ENCODE measurements around the gene B3GNT5. TPM values are rescaled to one million over a fixed set of nuclear protein-coding genes. Genes with fewer than 3 reads are reported as not detected.

Gene B3GNT5
- total RNA-seq, 1 donor from 2014 or later: 20.4 TPM

GRCh38 chr3:183265157-183265642 is 12.1 kb downstream of the B3GNT5 start:
- no peak for TF ChIP-seq POLR2A (IDR thresholded peaks at IDR 0.05)
- no peak for TF ChIP-seq CTCF (IDR thresholded peaks at IDR 0.05)
- TF ChIP-seq POLR2AphosphoS5 (IDR thresholded peaks at IDR 0.05; ENCODE audit: insufficient read depth in 1 of 2, low read depth in 1 of 2): no peak
- no peak for DNase-seq (ENCODE audit: extremely low spot score in 2 of 2)
- Histone ChIP-seq H3K27me3 (no peaks in the 10 kb centered on the region), H3K36me3 (no peaks in the 10 kb centered on the region), H3K4me1 (peaks cover 55% of the 10 kb centered on the region), H3K9me3 (no peaks in the 10 kb centered on the region), H3K27ac (peak overlapping the region; percentile 58), H3K4me3 (peak overlapping the region; percentile 13 to 18)
- intact Hi-C loops (cut with DNase I): no loop called here

GRCh38 chr3:183265834-183266417 is 12.9 kb downstream of the B3GNT5 start:
- Histone ChIP-seq H3K4me3 (no peak overlapping the region), H3K4me1 (peaks cover 47% of the 10 kb centered on the region), H3K27me3 (no peaks in the 10 kb centered on the region), H3K36me3 (no peaks in the 10 kb centered on the region), H3K9me3 (no peaks in the 10 kb centered on the region), H3K27ac (peak overlapping the region; percentile 58)
- DNase-seq (ENCODE audit: extremely low spot score in 2 of 2): no peak
- TF ChIP-seq POLR2AphosphoS5 (IDR thresholded peaks at IDR 0.05; ENCODE audit: insufficient read depth in 1 of 2, low read depth in 1 of 2) (peak in 1 of 2 donors; percentile 54), CTCF (IDR thresholded peaks at IDR 0.05) (no peak), POLR2A (IDR thresholded peaks at IDR 0.05) (no peak)
- intact Hi-C loops (cut with DNase I): no loop called here

- Histone ChIP-seq H3K27me3 (no peaks in the 10 kb centered on the region), H3K36me3 (no peaks in the 10 kb centered on the region), H3K27ac (no peak overlapping the region), H3K4me3 (no peak overlapping the region), H3K4me1 (peaks cover 45% of the 10 kb centered on the region), H3K9me3 (no peaks in the 10 kb centered on the region)
- intact Hi-C loops (cut with DNase I): no loop called here
- no peak for DNase-seq (ENCODE audit: extremely low spot score in 2 of 2)
- TF ChIP-seq POLR2A (IDR thresholded peaks at IDR 0.05) (no peak), CTCF (IDR thresholded peaks at IDR 0.05) (no peak), POLR2AphosphoS5 (IDR thresholded peaks at IDR 0.05; ENCODE audit: insufficient read depth in 1 of 2, low read depth in 1 of 2) (no peak)
These were observed 13.4 kb downstream of the B3GNT5 start for GRCh38 chr3:183266454-183266853.

GRCh38 chr3:183267140-183267539 is 14.1 kb downstream of the B3GNT5 start:
- no peak for DNase-seq (ENCODE audit: extremely low spot score in 2 of 2)
- no peaks in the 10 kb centered on the region for H3K27me3 ChIP-seq
- no peak overlapping the region for H3K27ac ChIP-seq
- H3K36me3 ChIP-seq: no peaks in the 10 kb centered on the region
- peaks cover 45% of the 10 kb centered on the region for H3K4me1 ChIP-seq
- intact Hi-C loops (cut with DNase I): no loop called here
- no peak overlapping the region for H3K4me3 ChIP-seq
- H3K9me3 ChIP-seq: no peaks in the 10 kb centered on the region
- TF ChIP-seq POLR2AphosphoS5 (IDR thresholded peaks at IDR 0.05; ENCODE audit: insufficient read depth in 1 of 2, low read depth in 1 of 2) (no peak), POLR2A (IDR thresholded peaks at IDR 0.05) (no peak), CTCF (IDR thresholded peaks at IDR 0.05) (no peak)

- no peaks in the 10 kb centered on the region for H3K9me3 ChIP-seq
- no peak overlapping the region for H3K4me3 ChIP-seq
- TF ChIP-seq POLR2AphosphoS5 (IDR thresholded peaks at IDR 0.05; ENCODE audit: insufficient read depth in 1 of 2, low read depth in 1 of 2) (no peak), CTCF (IDR thresholded peaks at IDR 0.05) (no peak), POLR2A (IDR thresholded peaks at IDR 0.05) (no peak)
- H3K27me3 ChIP-seq: no peaks in the 10 kb centered on the region
- H3K36me3 ChIP-seq: no peaks in the 10 kb centered on the region
- no peak overlapping the region for H3K27ac ChIP-seq
- DNase-seq (ENCODE audit: extremely low spot score in 2 of 2): no peak
- intact Hi-C loops (cut with DNase I): no loop called here
- peaks cover 45% of the 10 kb centered on the region for H3K4me1 ChIP-seq
These were observed 15.3 kb downstream of the B3GNT5 start for GRCh38 chr3:183268366-183268765.
